Right renal pelvis (tissue), 4 donors: Measurements from ENCODE around the gene SLC35F3. TPM values are rescaled to one million over a fixed set of nuclear protein-coding genes. Genes with fewer than 3 reads are reported as not detected.
"Not testable (repeated sequence)": the region's sequence is repeated elsewhere in the genome, so short reads cannot be mapped to it uniquely, and the experiment has no call there.

Experiments used
- DNase-seq, 4 donors: peaks; one replicate each; pipeline ENCODE4 v3.0.0-alpha.2; 2013; ENCODE audit warnings: low read depth in 4 of 4, low spot score in 3 of 4, missing footprints in 1 of 4
- polyA plus RNA-seq, 4 donors: library from polyadenylated mRNA; unstranded; fragments of 120-200 nt; gene quantifications; one replicate each; pipeline ENCODE4 v1.2.1, GENCODE V29; 2013; ENCODE audit not compliant: insufficient read length in 4 of 4

The SLC35F3 gene
- polyA plus RNA-seq, 4 donors, result 0.55 to 0.93 (median 0.73) TPM

- DNase-seq, result no peak
Observed at GRCh38 chr1:234132795-234133194, 228.3 kb downstream of the SLC35F3 start.

- DNase-seq, result no peak
Observed at GRCh38 chr1:234134878-234135277, 230.4 kb downstream of the SLC35F3 start.

GRCh38 chr1:234135501-234135900 is 231.0 kb downstream of the SLC35F3 start:
- no peak for DNase-seq

GRCh38 chr1:234136073-234136472 is 231.6 kb downstream of the SLC35F3 start:
- DNase-seq, result no peak

GRCh38 chr1:234139966-234140365 is 235.5 kb downstream of the SLC35F3 start:
- DNase-seq, result no peak

- DNase-seq, result no peak
Observed at GRCh38 chr1:234140388-234140787, 235.9 kb downstream of the SLC35F3 start.

GRCh38 chr1:234141006-234141405 is 236.5 kb downstream of the SLC35F3 start:
- no peak for DNase-seq

GRCh38 chr1:234143681-234144080 is 239.2 kb downstream of the SLC35F3 start:
- no peak for DNase-seq

- no peak for DNase-seq
Observed at GRCh38 chr1:234144901-234145300, 240.4 kb downstream of the SLC35F3 start.

- no peak for DNase-seq
Observed at GRCh38 chr1:234148350-234148749, 243.9 kb downstream of the SLC35F3 start.

- no peak for DNase-seq
Observed at GRCh38 chr1:234148816-234149215, 244.3 kb downstream of the SLC35F3 start.

GRCh38 chr1:234149217-234149616 is 244.7 kb downstream of the SLC35F3 start:
- DNase-seq, result no peak

- DNase-seq, result no peak
Observed at GRCh38 chr1:234150892-234151291, 246.4 kb downstream of the SLC35F3 start.

GRCh38 chr1:234152344-234152743 is 247.9 kb downstream of the SLC35F3 start:
- DNase-seq, result not testable (repeated sequence)

- DNase-seq, result peak; percentile 5 to 10 (median 7)
Observed at GRCh38 chr1:234154320-234155251, 250.1 kb downstream of the SLC35F3 start.

GRCh38 chr1:234162661-234163060 is 258.2 kb downstream of the SLC35F3 start:
- DNase-seq, result no peak

GRCh38 chr1:234163267-234163919 is 258.9 kb downstream of the SLC35F3 start:
- DNase-seq, result no peak

GRCh38 chr1:234164098-234164709 is 259.7 kb downstream of the SLC35F3 start:
- DNase-seq, result no peak

GRCh38 chr1:234168061-234168724 is 263.7 kb downstream of the SLC35F3 start:
- DNase-seq, result no peak

- no peak for DNase-seq
Observed at GRCh38 chr1:234169161-234169849, 264.8 kb downstream of the SLC35F3 start.
